Activated T-cell treated with anti-CD3 and anti-CD28 coated beads for 4 hours (primary cell): ENCODE measurements around the gene GNAI3.

Experiments used
- DNase-seq: peaks from one replicate; pipeline ENCODE4 v3.0.0-alpha.2; 2020

Gene GNAI3

DNA sequence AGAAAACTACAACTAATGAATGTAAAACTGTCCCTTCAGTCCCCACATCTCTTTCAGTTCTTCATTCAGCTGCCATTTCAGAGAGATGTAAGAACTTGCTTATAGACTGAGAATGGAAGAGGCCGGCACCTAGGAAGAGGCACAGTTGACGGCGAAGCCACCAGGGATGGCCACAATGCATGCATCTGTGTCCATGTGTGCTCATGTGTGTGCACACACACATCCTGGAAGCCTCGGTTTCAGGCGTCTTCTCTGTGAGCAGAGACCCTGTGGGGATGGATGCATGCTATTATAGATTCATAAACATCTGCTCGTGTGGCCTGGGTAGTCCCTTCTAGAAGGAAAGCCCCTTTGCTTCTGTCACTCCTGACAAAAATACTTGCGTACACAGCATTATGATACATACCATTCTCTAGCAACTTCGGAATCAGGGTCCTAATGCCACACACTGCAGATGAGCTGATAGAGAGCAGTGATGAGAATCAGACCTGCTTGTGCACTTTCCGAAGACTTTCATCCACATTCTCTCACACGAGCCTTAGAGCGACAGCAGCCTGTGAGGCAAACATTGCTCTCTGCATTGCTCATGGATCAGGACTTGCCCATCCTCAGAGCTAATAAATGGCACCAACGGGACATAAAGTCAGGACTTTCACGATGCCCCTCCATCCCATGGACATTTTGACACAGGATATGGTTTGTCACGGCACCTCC lies 21.2 kb upstream of the GNAI3 start:
- no peak for DNase-seq

DNA sequence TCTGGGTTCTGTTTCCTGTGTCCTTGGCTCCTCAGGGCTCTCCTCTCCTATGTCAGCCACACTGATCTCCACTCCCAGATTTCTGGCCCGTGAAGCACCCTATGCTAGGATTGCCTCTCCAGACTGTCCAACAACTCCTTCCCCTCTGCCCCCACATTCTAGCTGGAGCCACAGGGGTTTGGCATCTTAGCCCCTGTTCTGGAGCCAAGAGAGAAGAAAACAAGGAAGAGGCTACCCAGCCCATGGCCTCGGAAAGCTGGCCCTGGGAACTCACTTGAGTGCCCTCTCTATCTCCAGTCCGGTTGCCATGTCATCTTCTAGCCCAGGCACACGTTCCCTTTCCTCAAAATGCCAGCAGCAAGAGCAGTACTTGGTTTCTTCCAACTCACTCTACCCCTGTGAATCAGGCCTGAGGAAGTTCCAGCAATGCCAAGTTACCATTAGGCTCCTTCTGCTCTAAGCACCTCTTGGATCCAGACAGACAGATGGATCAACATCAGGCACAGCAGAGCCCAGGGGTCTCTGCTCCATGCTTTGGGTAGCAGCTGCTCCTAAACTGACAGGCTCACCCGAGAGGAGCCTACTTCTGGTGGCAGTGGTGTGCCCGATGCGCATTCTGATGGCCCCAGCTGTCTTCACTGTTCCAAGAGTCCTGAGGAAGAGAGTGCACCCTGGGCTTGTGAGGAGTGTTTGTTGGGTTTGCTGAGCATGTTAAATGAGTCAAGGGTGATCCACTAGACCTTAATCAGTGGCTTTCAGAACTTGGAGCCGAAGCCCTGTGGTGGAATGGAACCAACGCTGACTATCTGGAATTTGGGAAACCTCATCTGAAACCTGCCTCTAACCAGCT lies 20.3 kb upstream of the GNAI3 start:
- no peak for DNase-seq

DNA sequence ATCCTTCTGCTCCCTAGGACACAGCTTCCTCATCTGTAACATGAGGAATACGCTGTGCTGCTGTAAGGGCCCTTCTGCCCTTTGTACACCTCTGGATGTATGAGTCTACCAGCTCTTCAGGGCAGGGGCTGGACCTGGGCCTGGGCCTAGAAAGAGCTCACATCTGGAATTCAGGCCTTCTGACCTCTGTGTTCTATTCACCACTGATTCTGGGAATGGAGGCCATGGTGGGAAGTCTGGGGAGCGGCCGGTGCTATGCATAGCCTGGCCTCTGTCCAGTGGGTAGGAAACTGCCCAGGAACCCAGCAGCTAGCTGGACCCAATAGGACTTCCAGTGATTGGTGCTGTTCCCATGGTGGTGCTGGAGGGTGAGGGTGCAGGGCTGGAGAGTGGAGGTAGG lies 19.7 kb upstream of the GNAI3 start:
- no peak for DNase-seq

DNA sequence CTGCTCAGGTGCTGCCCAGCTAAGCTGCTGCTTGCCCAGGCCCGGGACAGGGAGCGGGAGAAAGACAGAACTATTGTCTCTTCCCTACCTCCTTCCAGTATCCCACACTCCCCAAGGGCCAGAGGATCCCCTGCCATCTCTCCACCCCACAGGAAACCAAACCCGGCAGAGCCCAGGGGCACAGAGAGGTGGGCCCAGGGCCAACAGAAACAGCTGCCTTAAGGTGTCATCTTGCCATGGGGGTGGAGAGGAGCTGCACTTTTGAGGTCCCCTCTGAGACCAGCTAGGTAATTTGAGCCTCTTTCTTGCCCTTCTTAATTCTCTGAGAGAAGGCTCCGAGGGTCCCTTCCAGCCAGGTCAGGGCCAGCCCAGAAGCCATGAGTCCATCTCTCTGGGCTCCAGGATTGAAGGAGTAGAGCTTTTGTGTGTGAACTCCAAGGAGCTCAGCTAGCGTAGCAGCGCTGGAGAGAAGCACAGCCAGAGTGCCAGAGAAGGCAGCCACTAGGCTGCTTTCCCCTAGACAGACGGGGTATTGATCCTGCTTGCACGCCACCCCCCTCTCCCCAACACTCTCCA lies 18.4 kb upstream of the GNAI3 start:
- DNase-seq: no peak

DNA sequence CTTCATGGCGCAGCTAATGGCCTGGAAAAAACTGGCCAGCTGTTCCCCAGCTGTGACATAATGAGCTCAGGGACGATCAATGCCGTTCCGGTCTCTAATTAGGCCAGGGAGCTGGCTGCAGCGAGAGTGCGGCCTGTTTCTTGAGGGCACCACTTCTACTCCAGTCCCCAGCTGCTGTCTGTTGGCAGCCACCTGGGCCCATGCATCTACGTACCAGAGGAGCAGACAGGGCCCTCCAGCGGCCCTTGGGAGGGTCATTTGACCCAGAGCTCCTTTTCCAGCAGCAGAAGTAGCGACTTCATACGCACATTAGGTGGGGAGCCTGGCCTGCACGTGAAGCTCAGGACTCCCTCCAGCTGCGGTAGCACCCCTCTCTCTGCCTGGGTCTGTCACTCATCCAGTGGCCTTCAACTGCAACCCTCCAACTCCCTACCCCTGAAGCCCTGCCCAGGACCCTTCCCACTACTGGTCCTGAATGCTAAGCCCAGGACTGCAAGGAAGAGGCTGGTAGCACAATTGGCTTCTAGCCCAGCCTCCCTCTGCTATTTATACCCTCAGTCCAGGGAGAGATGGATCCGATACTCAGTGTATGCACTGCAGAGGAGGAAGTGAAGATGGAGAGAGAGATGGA lies 17.8 kb upstream of the GNAI3 start:
- no peak for DNase-seq

DNA sequence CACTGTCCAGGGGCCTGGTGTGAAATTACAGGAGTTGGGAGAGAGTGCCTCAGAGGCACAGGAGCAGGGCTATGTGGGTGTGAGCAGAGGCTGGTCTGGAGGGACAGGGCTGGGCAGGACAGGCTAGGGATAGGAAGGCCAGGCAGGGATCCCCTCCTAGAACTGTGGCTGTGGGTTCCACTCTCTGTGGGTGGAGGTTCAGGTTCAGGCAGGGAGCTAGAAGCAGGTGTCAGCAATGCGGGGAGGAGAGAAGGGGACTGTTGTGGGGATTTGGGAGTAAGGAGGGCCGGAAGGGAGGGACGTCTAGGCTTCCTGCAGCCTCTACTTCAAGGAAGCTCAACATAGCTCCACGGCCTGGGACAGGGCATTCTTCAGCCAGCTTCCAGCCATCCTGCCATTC lies 17.0 kb upstream of the GNAI3 start:
- DNase-seq: no peak

DNA sequence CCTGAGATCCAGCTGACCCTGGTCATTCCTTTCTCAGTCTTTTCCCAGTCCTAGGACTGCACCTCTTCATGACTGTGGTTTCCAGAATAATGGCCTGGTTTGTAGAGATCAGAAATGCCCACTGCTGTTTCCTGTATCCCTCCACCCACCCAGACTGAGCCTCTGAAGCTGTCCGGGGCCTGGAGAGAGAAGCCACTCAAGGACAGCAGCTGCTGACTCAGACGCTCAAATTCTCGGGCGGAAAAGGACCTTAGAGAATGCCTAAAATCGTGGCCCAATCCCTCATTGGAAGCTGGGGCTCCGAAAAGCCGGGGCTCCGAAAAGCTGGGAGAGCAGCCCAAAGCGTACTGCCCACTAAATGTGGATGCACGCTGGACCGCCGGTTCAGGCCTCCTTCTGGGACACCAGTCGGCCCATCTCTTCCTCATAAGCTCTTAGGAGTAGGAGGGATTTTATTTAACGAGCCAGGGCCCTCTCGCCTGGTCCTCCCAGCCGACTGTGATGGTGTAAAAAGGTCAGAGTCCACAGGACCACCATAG lies 16.5 kb upstream of the GNAI3 start:
- DNase-seq: no peak

DNA sequence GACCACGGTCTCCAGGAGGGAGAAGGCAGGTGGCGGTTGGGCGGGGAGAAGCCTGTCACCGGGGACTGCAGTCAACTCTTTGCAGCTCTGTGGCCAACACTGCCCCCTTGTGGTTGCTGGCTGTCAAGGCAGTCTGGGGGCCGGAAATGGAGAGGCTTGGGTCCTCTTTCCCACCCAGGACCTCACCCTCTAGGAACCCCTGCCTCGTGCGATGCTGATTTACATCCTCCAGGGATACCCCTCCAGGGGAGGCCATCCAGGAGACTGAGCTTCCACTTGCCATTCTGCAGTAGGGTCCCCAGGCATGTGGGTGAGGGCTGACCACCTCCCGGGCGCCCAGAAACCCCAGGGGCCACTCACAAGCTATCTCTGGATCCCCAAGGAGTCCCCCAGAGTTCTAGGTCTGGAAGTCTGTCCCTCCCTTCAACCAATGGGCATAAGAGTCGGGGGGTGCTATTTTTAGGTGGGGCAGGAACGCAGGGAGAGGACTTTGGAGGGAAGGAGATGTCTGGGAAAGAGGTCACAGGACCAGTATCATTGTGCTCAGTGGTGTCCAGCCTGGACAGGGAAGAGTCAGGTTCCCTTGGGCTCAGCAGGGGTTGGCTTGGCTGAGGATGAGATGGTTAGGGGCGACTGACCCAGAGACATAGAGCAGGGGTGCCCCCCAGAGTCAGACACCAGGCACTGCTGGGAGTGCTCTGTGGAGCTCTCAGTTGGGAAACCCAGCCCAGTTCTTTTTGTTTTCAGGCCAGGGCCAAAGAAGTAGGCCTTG lies 15.9 kb upstream of the GNAI3 start:
- peak; percentile 91 for DNase-seq

DNA sequence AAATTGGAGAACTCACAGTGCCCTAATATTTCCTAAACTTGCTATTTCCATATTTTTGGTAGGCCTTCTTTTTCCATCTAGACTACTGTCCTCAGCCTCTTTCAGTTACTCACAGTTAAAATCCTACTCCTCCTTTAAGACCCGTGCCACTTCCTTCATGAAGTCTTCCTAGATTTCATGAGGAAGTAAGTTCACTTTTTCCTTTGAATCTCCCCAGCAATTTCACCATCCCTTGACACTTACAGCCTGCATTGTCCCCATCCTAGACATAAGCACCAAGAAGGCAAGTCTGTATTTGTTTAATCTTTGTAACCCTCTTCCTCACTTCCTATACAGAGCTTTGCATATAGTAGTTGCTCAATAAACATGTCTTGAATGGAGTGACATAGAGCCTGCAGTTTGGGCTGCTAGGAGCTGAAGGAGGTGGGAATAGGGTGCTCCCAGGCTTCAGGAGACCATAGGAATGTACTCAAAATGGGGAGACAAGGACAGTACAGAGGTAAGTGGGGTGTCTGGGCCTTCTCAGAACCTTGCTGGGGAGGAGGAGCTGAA lies 14.0 kb upstream of the GNAI3 start:
- DNase-seq: no peak

DNA sequence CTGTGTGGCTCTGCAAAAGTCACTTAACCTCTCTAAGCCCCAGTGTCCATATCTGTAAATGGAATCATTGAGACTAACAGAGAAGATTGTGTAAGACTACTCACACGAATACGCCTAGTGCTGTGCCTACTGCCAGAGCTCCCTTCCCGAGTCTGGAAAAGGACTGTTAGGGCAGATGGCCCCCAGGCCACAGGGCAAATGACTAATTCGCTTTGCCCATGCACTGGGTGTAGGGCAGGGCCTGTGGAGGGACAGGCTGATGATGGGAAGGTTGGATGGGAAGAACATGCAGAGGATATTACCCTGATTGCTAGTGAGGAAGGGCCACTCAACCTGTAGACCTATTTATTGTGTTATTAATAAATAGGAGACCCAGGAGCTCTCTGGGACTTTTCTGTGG lies 12.9 kb upstream of the GNAI3 start:
- no peak for DNase-seq

DNA sequence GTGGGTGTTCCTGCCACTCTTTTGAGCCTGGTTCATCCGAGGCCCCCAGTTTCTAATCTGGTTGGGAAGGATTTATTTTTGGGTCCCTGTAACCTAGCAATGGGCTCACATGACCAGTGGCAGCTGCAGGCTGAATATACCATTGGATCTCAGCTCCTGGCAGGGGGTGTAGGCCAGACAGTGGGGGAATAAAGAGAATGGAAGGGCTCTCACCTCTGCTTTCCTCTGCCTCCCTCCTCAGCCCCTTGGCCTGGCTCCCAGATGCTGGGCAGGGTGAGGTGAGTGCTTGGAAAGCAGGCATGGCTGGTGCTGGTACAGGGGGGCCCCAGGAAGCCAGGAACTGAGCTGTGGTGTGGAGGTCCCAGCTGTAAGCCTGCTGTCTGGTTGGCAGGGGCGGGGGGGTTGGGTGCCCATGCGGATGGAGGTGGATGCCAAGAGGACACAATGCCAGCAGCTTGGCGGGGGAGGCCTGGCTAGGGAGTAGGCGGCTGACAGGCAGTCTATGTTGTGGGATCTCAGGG lies 12.4 kb upstream of the GNAI3 start:
- DNase-seq: no peak

DNA sequence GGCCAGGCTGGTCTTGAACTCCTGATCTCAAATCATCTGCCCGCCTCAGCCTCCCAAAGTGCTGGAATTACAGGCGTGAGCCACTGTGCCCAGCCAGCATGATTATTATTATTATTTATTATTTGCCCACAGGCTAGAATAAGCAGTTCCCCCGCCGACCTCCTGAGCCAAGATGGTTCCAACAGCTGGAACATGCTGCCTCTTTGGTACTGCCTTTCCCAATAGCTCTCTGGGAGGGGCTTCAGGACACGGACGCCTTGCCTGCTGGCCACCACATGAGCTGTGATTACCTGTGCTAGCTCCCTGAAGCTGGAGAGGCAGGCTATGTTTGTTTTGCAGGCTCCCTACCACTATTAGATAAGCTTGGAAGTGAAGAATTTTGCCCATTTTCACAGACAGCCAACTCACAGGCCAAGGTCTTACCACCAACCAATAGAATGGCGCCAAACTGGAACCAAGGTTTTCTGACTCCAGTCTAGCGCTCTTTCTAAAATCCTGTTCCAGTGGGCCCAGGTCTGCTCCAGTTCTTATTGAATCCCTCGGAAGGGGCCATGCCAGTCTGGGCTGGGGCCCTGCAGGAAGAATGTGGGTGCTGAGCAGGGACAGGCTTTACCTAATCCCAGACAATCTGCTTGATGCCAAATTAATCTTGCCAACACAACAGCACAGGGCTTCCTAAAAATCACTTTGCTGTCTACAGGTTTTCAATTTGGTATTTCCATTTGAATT lies 10.8 kb upstream of the GNAI3 start:
- no peak for DNase-seq

DNA sequence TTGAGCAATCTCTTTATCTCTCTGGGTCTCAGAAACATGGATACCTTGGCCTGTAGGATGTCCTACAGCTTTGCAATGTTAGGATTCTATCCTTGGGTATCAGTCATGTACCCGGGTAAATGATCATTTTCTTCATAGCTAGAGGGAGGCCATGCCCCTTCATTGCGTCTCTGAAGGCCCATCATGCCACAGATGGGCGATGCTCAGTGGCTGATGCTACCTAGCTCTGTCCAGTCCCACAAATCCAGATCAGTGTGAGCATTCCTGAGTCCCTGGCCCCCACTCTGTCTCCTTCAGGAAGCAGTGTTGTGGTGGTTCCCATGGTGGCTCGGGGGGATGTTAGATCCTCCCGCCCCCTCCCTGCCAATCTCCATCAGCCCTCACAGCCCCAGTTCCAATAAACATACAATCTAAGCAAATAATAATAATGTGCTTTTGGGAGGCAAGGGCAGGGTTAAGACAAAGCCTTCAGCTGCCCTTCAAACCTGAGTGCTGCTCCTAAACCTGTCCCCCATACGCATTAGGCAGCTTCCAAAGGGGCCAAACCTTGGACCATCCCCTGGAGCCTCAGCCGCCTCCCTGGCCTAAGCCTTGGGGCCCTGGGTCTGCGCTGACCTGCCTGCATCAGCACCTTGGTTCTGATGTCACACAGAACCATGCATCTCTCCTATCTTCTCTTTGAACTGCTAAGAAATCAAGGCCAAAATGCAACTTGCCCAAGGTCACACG lies 9.4 kb upstream of the GNAI3 start:
- no peak for DNase-seq

DNA sequence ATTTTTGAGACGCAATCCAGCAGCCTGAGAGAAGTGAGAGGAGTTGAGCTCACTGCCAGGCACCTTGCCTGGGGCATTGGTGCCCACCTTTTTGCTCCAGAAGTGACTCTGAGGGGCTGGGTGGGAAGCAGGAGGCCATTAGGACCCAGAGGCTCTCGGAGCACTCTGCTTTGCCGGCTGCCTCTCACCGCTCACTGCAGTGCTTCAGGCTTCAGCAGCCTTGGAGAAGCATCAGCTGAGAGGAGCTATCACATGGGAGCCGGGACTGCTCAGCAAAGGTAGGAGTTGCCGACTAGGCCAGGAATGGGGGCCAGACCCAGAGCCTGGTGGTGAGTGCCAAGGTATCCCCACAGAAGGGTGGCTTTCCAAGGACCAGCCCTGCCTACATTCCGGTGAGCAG lies 8.7 kb upstream of the GNAI3 start, which contains the start of gene GPR61:
Gene GPR61, plus strand, starts transcription at position 197 of the 400 bp plus-strand sequence. CDS start 3,151 bp downstream, outside the sequence.
- no peak for DNase-seq

DNA sequence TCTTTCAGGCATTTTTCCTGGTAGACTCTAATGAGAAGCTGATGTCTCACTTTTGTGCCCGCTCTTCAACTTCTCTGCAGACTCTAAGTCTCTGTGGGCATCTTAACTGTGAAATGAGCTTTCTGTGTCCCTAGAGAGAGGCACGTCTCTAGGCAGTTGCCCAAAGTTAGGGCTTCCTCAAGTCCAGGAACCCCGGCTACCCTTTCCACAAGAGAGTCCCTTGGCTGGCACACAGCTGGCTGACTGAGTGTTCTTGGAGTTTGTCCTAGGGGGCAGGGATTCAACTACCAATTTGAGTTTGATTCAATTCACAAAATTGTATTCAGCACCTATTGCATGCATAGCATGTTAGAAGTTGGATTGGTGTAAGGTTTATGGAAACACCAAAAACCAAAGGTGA lies 7.3 kb upstream of the GNAI3 start:
- no peak for DNase-seq

DNA sequence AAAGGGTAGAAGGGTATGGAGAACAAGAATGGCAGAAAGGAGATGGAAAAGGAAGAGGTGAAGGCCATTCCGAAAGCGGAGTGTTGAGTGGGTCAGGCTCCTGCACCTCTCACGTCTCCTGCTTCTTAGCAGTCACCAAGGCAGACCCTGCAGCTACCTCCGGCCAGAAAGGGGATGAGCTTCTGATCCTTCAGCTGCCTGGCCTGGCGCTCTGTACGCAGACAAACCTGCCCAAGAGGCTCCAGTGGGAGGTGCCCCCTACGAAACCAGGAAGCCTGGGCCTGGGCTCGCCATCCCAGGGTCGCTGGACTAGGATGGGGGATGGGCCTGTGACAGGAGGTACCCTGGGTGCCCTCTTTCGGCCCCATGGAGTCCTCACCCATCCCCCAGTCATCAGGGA lies 5.8 kb upstream of the GNAI3 start:
- DNase-seq: no peak

DNA sequence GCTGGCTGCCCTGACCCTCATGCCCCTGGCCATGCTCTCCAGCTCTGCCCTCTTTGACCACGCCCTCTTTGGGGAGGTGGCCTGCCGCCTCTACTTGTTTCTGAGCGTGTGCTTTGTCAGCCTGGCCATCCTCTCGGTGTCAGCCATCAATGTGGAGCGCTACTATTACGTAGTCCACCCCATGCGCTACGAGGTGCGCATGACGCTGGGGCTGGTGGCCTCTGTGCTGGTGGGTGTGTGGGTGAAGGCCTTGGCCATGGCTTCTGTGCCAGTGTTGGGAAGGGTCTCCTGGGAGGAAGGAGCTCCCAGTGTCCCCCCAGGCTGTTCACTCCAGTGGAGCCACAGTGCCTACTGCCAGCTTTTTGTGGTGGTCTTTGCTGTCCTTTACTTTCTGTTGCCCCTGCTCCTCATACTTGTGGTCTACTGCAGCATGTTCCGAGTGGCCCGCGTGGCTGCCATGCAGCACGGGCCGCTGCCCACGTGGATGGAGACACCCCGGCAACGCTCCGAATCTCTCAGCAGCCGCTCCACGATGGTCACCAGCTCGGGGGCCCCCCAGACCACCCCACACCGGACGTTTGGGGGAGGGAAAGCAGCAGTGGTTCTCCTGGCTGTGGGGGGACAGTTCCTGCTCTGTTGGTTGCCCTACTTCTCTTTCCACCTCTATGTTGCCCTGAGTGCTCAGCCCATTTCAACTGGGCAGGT lies 5.0 kb upstream of the GNAI3 start:
- no peak for DNase-seq

DNA sequence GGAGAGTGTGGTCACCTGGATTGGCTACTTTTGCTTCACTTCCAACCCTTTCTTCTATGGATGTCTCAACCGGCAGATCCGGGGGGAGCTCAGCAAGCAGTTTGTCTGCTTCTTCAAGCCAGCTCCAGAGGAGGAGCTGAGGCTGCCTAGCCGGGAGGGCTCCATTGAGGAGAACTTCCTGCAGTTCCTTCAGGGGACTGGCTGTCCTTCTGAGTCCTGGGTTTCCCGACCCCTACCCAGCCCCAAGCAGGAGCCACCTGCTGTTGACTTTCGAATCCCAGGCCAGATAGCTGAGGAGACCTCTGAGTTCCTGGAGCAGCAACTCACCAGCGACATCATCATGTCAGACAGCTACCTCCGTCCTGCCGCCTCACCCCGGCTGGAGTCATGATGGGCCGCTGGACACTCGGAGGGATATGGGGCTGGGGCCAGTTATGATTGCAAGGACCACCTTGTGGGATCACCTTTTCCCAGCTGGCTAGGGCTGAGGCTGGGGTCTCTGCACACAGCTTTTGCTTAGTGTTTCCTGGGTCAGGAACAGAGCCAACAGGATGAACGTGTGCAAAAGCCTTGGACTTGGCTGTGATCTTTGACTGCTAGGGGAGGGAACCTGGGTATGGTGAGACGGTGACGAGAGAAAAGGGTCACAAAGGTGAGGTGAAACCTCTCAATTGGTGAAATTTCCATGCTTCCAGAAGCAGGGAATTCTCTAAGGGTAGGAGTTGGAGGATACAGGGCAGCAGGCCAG lies 4.3 kb upstream of the GNAI3 start:
- DNase-seq: no peak
